Smooth muscle cell (in vitro differentiated cells): ENCODE data around the gene DENND1C. TPM values are rescaled to one million over a fixed set of nuclear protein-coding genes. Genes with fewer than 3 reads are reported as not detected.

Experiments
- DNase-seq: peaks from one replicate; lab custom pipeline; 2025; ENCODE audit not compliant: unreplicated experiment; lab: John Stamatoyannopoulos, UW
- H2AFZ ChIP-seq: fragments of 200-600 bp; sonication (generic); 2 replicates; pipeline ENCODE4 v1.6.0; 2016; ENCODE audit warnings: antibody characterized with exemption, low read depth, mild to moderate bottlenecking
- H3F3A ChIP-seq: fragments of 200-600 bp; sonication (generic); 2 replicates; pipeline ENCODE4 v1.6.0; 2017; ENCODE audit warnings: antibody characterized with exemption, low read depth
- H3K27ac ChIP-seq: fragments of 200-600 bp; sonication (generic); 2 replicates; pipeline ENCODE4 v1.5.1; 2016; ENCODE audit warnings: low read depth, mild to moderate bottlenecking
- H3K27me3 ChIP-seq: fragments of 200-600 bp; sonication (generic); 2 replicates; pipeline ENCODE4 v1.6.1; 2016; ENCODE audit warnings: low read depth, mild to moderate bottlenecking
- H3K36me3 ChIP-seq: fragments of 200-600 bp; sonication (generic); 2 replicates; pipeline ENCODE4 v1.5.1; 2016; ENCODE audit warnings: low read depth
- H3K4me1 ChIP-seq: fragments of 200-600 bp; sonication (generic); 2 replicates; pipeline ENCODE4 v1.5.1; 2016; ENCODE audit warnings: low read depth
- H3K4me2 ChIP-seq: fragments of 200-600 bp; sonication (generic); 2 replicates; pipeline ENCODE4 v1.6.0; 2016; ENCODE audit warnings: mild to moderate bottlenecking
- H3K4me3 ChIP-seq: fragments of 200-600 bp; sonication (generic); 2 replicates; pipeline ENCODE4 v1.5.1; 2016; ENCODE audit warnings: mild to moderate bottlenecking
- H3K79me2 ChIP-seq: fragments of 200-600 bp; sonication (generic); 2 replicates; pipeline ENCODE4 v1.6.0; 2016; ENCODE audit warnings: low read depth, mild to moderate bottlenecking
- H3K9ac ChIP-seq: fragments of 200-600 bp; sonication (generic); 2 replicates; pipeline ENCODE4 v1.6.0; 2016; ENCODE audit warnings: low read depth
- H3K9me3 ChIP-seq: fragments of 200-600 bp; sonication (generic); replicated peaks from 2 replicates; pipeline ENCODE4 v1.5.1; 2016; ENCODE audit warnings: low read depth
- H4K20me1 ChIP-seq: fragments of 200-600 bp; sonication (generic); 2 replicates; pipeline ENCODE4 v1.6.0; 2016; ENCODE audit warnings: low read depth
- WGBS: methylation state at CpG from one replicate; pipeline ENCODE4 v1.1.7; 2016; ENCODE audit warnings: low lambda C conversion rate; 5-methylcytosine and 5-hydroxymethylcytosine counted together
- polyA plus RNA-seq: library from polyadenylated mRNA; unstranded; fragments of >200 nt; fragmentation: Nextera tagmentation; extraction: Ambion mirVana; gene quantifications from 2 replicates; pipeline ENCODE4 v1.2.1, GENCODE V29; 2016
- total RNA-seq: library from RNA; depleted of rRNA; stranded (reverse); fragments of >200 nt; gene quantifications from 2 replicates; pipeline ENCODE4 v1.2.3, GENCODE V29; 2014
- TF ChIP-seq, protein P1 (sequence below): fragments of 200-600 bp; sonication (generic); IDR thresholded peaks from 2 replicates; pipeline ENCODE4 v1.5.1; 2017; ENCODE audit warnings: borderline replicate concordance, mild to moderate bottlenecking, antibody characterized with exemption; ENCODE audit not compliant: insufficient read depth, poor library complexity, severe bottlenecking

The DENND1C gene
- total and polyA plus RNA-seq, 2 experiments from 2014 or later: 0.67 TPM; not detected in 1

DNA sequence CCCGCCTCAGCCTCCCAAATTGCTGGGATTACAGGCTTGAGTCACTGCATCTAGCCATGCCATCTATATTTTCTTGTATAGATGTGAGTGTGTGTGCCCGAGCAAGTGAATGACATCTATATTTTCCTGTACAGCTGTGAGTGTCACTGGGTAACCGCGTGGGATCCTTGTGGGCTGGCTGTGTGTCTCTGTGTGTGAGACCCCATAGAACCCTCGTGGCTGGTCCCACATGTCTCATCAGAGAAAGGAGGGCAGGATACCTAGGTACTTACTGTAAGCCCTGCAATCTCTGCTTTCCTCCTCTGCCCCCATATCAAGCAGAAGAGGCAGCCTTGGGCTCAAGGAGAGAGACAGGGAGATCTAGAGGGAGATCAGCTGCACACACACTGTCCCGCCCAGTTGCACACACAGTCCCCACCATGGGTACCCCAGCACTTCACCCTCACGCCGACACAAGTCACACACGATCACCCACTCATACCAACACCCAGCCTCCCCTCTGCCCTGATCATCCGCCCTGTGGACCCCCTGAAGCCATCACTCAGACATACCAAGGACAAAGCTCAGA is 655 bp downstream of the DENND1C start:
- H3K9me3 ChIP-seq: no peaks in the 10 kb centered on the region
- peaks cover under 1% of the 10 kb centered on the region for H3K4me1 ChIP-seq
- DNase-seq: no peak
- no peaks in the 10 kb centered on the region for H3F3A ChIP-seq
- TF ChIP-seq, protein P1, sequence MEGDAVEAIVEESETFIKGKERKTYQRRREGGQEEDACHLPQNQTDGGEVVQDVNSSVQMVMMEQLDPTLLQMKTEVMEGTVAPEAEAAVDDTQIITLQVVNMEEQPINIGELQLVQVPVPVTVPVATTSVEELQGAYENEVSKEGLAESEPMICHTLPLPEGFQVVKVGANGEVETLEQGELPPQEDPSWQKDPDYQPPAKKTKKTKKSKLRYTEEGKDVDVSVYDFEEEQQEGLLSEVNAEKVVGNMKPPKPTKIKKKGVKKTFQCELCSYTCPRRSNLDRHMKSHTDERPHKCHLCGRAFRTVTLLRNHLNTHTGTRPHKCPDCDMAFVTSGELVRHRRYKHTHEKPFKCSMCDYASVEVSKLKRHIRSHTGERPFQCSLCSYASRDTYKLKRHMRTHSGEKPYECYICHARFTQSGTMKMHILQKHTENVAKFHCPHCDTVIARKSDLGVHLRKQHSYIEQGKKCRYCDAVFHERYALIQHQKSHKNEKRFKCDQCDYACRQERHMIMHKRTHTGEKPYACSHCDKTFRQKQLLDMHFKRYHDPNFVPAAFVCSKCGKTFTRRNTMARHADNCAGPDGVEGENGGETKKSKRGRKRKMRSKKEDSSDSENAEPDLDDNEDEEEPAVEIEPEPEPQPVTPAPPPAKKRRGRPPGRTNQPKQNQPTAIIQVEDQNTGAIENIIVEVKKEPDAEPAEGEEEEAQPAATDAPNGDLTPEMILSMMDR: no peak
- no peaks in the 10 kb centered on the region for H3K36me3 ChIP-seq
- no peak overlapping the region for H3K9ac ChIP-seq
- H3K79me2 ChIP-seq: no peaks in the 10 kb centered on the region
- WGBS: 89% methylated on average over 10 of the region's 10 CpGs
- H3K4me2 ChIP-seq: no peak overlapping the region
- no peak overlapping the region for H3K27ac ChIP-seq
- no peak overlapping the region for H3K4me3 ChIP-seq
- H2AFZ ChIP-seq: no peak overlapping the region
- H4K20me1 ChIP-seq: no peaks in the 10 kb centered on the region
- peaks cover 7% of the 10 kb centered on the region for H3K27me3 ChIP-seq

DNA sequence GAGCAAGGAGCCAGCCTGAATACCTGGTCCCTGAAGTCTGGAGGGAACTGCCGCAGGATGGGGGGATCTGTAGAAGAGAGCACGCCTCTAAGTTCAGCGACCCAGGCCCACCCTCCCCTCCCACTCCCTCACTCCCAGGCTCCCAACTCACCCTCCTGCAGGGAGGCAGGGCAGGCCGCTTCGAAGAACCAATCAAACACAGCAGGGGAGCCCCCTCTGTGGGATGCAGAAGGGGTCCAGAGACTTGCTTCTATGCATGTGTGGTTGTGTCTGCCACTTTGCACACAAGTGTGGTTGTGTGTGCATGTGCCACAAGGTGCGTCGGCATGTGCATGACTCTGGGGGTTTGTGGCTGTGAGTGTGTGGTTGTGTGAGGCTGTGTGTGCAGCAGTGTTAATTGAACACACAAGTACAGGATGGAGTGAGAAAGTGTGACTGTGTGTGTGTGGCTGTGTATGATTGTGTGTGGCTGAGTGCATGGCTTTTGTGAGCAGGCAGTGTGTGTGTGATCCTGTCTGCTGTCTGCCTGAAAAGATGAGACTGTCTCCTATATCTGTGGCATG is 1.7 kb downstream of the DENND1C start:
- no peaks in the 10 kb centered on the region for H3K9me3 ChIP-seq

DNA sequence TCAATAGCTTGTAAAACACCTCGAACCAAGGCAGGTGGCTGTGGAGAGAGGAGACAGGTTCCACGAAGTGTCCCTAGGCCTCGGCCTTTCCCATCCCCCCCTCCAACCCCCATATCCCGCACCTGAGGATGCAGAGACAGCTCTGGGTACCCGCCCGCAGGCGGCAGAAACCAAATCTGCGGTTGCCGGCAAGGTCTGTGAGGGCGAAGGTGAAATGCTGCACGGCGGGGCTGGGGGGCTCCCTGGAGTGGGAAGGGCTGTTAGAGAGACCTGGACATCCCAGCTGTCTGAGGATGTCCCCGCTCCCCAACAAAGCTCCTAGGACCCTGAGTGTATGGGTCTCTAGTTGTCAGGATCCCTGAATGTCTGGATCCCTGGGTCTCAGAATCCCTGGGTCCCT is 2.8 kb downstream of the DENND1C start:
- Histone ChIP-seq H3K79me2 (no peaks in the 10 kb centered on the region), H3F3A (no peaks in the 10 kb centered on the region), H3K9me3 (no peaks in the 10 kb centered on the region), H4K20me1 (no peaks in the 10 kb centered on the region), H2AFZ (no peak overlapping the region), H3K4me1 (peaks cover 9% of the 10 kb centered on the region), H3K4me2 (no peak overlapping the region), H3K36me3 (no peaks in the 10 kb centered on the region), H3K27ac (no peak overlapping the region), H3K27me3 (peaks cover 23% of the 10 kb centered on the region), H3K9ac (no peak overlapping the region), H3K4me3 (no peak overlapping the region)
- DNase-seq: no peak
- 95% methylated on average over 9 of the region's 13 CpGs for WGBS
- TF ChIP-seq, protein P1: no peak

More for the DNA sequence above, 1.7 kb downstream of the DENND1C start:
- no peak overlapping the region for H3K27ac ChIP-seq
- TF ChIP-seq, protein P1: no peak
- H3K4me2 ChIP-seq: no peak overlapping the region
- no peak overlapping the region for H3K4me3 ChIP-seq
- no peaks in the 10 kb centered on the region for H3K79me2 ChIP-seq
- H3K36me3 ChIP-seq: no peaks in the 10 kb centered on the region
- DNase-seq: no peak
- 87% methylated on average over 4 of the region's 7 CpGs for WGBS
- H3K9ac ChIP-seq: no peak overlapping the region
- H2AFZ ChIP-seq: no peak overlapping the region
- no peaks in the 10 kb centered on the region for H4K20me1 ChIP-seq
- no peaks in the 10 kb centered on the region for H3F3A ChIP-seq
- H3K4me1 ChIP-seq: peaks cover 9% of the 10 kb centered on the region
- H3K27me3 ChIP-seq: peaks cover 17% of the 10 kb centered on the region
